HCT116 (cell line): ENCODE data around the gene TTC39C.

Experiments used
- CEBPB ChIP-seq: IDR thresholded peaks from 2 replicates; pipeline ENCODE4 v1.6.1; 2012; ENCODE audit warnings: low read depth
- EZH2 ChIP-seq: fragments of 200-600 bp; sonication (generic); IDR thresholded peaks from 2 replicates; pipeline ENCODE4 v1.6.1; 2017; ENCODE audit warnings: antibody characterized with exemption, mixed run types
- MAX ChIP-seq: IDR thresholded peaks from 2 replicates; pipeline ENCODE4 v1.6.1; 2012
- POLR2A ChIP-seq: IDR thresholded peaks from 2 replicates; pipeline ENCODE4 v1.7.0; 2011; ENCODE audit warnings: borderline replicate concordance; ENCODE audit not compliant: insufficient read depth, insufficient read length; ENCODE audit errors: extremely low read depth
- RAD21 ChIP-seq: IDR thresholded peaks from 2 replicates; pipeline ENCODE4 v1.6.1; 2012; ENCODE audit warnings: low read depth, mild to moderate bottlenecking
- SIN3A ChIP-seq: IDR thresholded peaks from 2 replicates; pipeline ENCODE4 v1.6.1; 2012; ENCODE audit warnings: low read depth
- SRF ChIP-seq: IDR thresholded peaks from 2 replicates; pipeline ENCODE4 v1.6.1; 2012; ENCODE audit warnings: low read depth
- TCF7L2 ChIP-seq: IDR thresholded peaks from 2 replicates; pipeline ENCODE4 v1.7.0; 2011; ENCODE audit warnings: borderline replicate concordance, inconsistent platforms; ENCODE audit not compliant: insufficient read depth, insufficient read length; ENCODE audit errors: extremely low read depth
- TF ChIP-seq, protein P1 (sequence below), 3 experiments: fragments of 200-600 bp in 1 of 3; sonication (generic) in 1 of 3; IDR thresholded peaks in 2 of 3; conservative IDR thresholded peaks in 1 of 3; 2 replicates each; pipeline ENCODE4 v1.5.1; 2012 to 2017; ENCODE audit warnings: low read depth in 2 of 3, low read length in 2 of 3, antibody characterized with exemption in 1 of 3, borderline replicate concordance in 1 of 3, control low read depth in 1 of 3, mild to moderate bottlenecking in 1 of 3, mixed read lengths in 1 of 3, mixed run types in 1 of 3, moderate library complexity in 1 of 3; ENCODE audit not compliant: insufficient read depth in 1 of 3

DNA sequence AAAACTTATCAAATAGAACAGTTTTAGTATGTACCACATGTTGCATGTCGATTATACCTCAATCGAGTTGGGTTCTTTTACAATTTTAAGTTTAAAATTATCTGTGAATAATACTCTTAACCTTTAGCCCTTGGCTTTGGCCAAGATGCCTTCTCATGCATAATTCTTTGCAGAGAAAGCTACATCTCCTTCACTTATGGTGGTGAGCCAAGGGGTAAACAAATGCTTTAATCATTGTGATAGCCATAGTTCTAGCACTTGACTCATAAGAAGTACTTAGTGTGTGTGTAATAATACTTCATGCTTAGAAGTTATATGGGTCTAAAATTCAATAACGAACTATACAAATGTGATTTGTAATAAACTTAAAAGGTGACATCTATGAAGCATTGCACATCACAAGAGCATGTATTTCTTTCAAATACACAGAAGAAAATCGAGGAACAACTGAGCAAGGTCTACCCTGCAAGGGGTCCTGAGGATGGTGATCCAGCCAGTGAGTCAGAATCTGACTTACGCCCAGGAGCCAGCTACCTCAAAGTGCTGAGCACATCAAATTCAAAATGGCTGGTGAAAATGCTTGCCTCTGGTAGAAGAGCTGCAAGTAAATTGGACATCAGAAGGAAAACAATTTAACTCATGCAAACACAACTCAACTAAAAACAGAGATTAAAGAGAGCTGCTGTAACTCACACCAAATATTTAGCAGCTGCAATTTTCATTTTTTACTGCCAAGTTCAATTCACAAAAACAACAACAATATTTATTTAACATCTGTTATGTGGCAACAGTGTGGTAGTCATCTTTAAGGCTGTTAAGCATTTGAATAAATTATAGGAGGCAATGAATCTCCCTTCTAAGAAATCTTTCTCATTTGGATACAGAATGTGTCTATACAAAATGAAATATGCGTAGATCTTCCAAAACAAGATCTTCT is 23.8 kb upstream of the TTC39C start:
- TF ChIP-seq EZH2 (no peak), TCF7L2 (no peak), SRF (no peak), MAX (no peak), RAD21 (no peak), POLR2A (no peak), SIN3A (no peak), CEBPB (no peak)
- TF ChIP-seq, protein P1, sequence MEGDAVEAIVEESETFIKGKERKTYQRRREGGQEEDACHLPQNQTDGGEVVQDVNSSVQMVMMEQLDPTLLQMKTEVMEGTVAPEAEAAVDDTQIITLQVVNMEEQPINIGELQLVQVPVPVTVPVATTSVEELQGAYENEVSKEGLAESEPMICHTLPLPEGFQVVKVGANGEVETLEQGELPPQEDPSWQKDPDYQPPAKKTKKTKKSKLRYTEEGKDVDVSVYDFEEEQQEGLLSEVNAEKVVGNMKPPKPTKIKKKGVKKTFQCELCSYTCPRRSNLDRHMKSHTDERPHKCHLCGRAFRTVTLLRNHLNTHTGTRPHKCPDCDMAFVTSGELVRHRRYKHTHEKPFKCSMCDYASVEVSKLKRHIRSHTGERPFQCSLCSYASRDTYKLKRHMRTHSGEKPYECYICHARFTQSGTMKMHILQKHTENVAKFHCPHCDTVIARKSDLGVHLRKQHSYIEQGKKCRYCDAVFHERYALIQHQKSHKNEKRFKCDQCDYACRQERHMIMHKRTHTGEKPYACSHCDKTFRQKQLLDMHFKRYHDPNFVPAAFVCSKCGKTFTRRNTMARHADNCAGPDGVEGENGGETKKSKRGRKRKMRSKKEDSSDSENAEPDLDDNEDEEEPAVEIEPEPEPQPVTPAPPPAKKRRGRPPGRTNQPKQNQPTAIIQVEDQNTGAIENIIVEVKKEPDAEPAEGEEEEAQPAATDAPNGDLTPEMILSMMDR (IDR thresholded peaks at IDR 0.05 in 2 of 3, conservative IDR thresholded peaks at IDR 0.05 in 1 of 3; ENCODE audit: borderline replicate concordance in 1 of 3, insufficient read depth in 1 of 3, low read depth in 2 of 3, low read length in 2 of 3): no peak
